Measurements from ENCODE around the gene OLIG3.

GRCh38 chr6:137496909-137497720, 2.9 kb upstream of the OLIG3 start:
- TF ChIP-seq CTCF (IDR thresholded peaks at IDR 0.05) (no peak), POLR2A (IDR thresholded peaks at IDR 0.05) (no peak)

Measured in esophagus squamous epithelium (tissue), 4 donors.